SK-N-MC (cell line): ENCODE measurements around the gene ADK.

Experiments
- EZH2 ChIP-seq: fragments of 200-600 bp; sonication (generic); IDR thresholded peaks from one replicate; pipeline ENCODE4 v1.6.1; 2017; ENCODE audit warnings: antibody characterized with exemption
- POLR2AphosphoS5 ChIP-seq: IDR thresholded peaks from 2 replicates; pipeline ENCODE4 v1.6.1; 2012; ENCODE audit warnings: mild to moderate bottlenecking, low read depth, low read length, borderline replicate concordance

DNA sequence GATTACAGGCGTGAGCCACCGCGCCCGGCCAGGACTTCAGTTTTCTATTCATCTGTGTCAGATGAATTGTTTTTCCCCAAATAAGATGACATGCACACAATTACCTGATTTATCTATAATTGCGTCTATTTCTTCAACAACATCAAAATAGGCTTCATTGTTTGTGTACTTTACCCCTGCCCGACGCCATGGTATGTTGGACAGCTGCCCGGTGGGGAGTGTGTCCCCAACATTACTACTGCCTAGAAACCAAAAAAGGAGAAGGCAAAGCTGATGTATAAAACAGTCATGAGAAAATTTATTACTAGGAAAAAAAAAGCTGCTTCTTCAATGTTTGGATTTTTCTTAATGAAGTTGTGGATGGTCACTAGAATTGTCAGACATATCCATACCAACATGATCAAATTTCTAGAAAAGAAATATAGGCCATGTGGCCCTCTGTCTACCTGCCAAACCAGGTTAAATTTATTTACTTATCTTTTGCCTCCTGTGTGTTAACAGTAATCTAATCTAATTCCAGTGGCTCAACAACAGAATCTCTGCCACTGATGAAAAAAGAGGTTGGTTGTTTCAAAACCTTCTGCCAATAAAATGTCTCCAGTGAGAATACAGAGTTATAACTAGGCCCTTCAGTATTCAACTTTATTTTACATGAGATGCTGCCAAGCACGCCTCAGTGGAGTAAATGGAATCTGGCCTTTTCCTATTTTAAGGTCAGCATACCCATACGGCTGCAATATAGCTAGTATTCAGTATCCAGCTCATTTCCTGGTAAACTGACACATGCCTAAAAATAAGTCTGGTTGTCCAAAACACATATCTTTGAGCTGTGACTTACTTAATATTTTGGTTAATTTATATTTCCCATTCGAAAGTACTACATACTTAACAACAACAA, 16.8 kb upstream of the ADK start:
- TF ChIP-seq POLR2AphosphoS5 (no peak), EZH2 (no peak)
